A549 (cell line): ENCODE results near the gene CA10.

Source experiments
- CBX8 ChIP-seq: fragments of 200-600 bp; sonication (generic); IDR thresholded peaks from 2 replicates; pipeline ENCODE4 v1.6.1; 2016
- CHD4 ChIP-seq: fragments of 200-600 bp; sonication (generic); IDR thresholded peaks from 2 replicates; pipeline ENCODE4 v1.6.1; 2016; ENCODE audit warnings: antibody characterized with exemption, mild to moderate bottlenecking, borderline replicate concordance
- CTCF ChIP-seq: fragments of >200 bp; sonication (Bioruptor Twin); formaldehyde crosslinking; IDR thresholded peaks from 3 replicates; pipeline ENCODE4 v1.5.1; 2016
- EP300 ChIP-seq, 2 experiments: fragments of >200 bp; sonication (Bioruptor Twin); formaldehyde crosslinking; IDR thresholded peaks; 2 replicates in 1 of 2; 3 replicates in 1 of 2; pipeline ENCODE4 v1.6.1; 2016 to 2017
- HOXA7 ChIP-seq: fragments of 250-450 bp; sonication (Bioruptor Pico); IDR thresholded peaks from 2 replicates; pipeline ENCODE4 v1.5.0; 2020; ENCODE audit warnings: mild to moderate bottlenecking, moderate library complexity
- JUNB ChIP-seq: fragments of >200 bp; sonication (Bioruptor Twin); formaldehyde crosslinking; IDR thresholded peaks from 2 replicates; pipeline ENCODE4 v1.6.1; 2016
- MAX ChIP-seq: IDR thresholded peaks from 2 replicates; pipeline ENCODE4 v1.6.1; 2012
- MYC ChIP-seq: IDR thresholded peaks from 2 replicates; pipeline ENCODE4 v1.6.1; 2012; ENCODE audit warnings: mild to moderate bottlenecking, inconsistent platforms, low read length, improper control_type of control experiment, borderline replicate concordance
- RCOR1 ChIP-seq: fragments of 150-350 bp; IDR thresholded peaks from 2 replicates; pipeline ENCODE4 v1.6.1; 2014; ENCODE audit warnings: antibody characterized with exemption, low read length, low read depth
- REST ChIP-seq: fragments of 200-600 bp; sonication (generic); IDR thresholded peaks from 2 replicates; pipeline ENCODE4 v1.6.1; 2016; ENCODE audit warnings: antibody characterized with exemption, mild to moderate bottlenecking, moderate library complexity
- RNF2 ChIP-seq: fragments of 200-600 bp; sonication (generic); IDR thresholded peaks from 2 replicates; pipeline ENCODE4 v1.6.1; 2016; ENCODE audit warnings: low read depth, mild to moderate bottlenecking, antibody characterized with exemption, moderate library complexity, borderline replicate concordance

DNA sequence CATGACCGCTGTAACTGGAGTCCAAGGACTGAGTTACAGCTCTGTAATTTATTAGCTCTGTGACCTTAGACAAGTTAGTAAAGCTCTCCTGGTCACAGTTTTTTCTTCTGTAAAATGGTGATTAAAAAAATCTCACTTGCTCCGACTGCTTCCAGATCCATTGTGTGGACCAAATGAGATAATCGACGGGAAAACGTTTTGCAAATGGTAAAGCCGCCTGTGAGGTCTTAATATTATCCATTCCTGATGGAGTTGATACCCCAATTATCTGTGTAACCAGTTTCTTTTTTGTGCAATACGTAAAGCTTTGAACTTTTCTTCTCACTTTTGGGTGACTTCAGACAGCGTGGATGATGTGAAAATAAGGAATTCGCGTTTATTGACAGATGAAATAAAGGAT is 475.2 kb downstream of the CA10 start:
- no peak for TF ChIP-seq CTCF
- TF ChIP-seq EP300 (IDR thresholded peaks at IDR 0.05), result no peak
- no peak for TF ChIP-seq CBX8
- no peak for TF ChIP-seq JUNB
- TF ChIP-seq MAX, result no peak
- no peak for TF ChIP-seq MYC
- TF ChIP-seq REST, result no peak
- no peak for TF ChIP-seq RNF2
- TF ChIP-seq CHD4, result no peak
- TF ChIP-seq RCOR1, result no peak
- TF ChIP-seq HOXA7, result no peak
